Measurements from ENCODE around the gene CHCHD6. TPM values are rescaled to one million over a fixed set of nuclear protein-coding genes. Genes with fewer than 3 reads are reported as not detected.

CHCHD6 gene
- total and polyA plus RNA-seq, 8 donors = 5.0 to 10.9 (median 6.0) TPM

- intact Hi-C loops (cut with DNase I) = no loop called here
- 91 to 96% methylated on average over 7 of the region's 7 CpGs for WGBS, 2 donors
- TF ChIP-seq, protein P1, sequence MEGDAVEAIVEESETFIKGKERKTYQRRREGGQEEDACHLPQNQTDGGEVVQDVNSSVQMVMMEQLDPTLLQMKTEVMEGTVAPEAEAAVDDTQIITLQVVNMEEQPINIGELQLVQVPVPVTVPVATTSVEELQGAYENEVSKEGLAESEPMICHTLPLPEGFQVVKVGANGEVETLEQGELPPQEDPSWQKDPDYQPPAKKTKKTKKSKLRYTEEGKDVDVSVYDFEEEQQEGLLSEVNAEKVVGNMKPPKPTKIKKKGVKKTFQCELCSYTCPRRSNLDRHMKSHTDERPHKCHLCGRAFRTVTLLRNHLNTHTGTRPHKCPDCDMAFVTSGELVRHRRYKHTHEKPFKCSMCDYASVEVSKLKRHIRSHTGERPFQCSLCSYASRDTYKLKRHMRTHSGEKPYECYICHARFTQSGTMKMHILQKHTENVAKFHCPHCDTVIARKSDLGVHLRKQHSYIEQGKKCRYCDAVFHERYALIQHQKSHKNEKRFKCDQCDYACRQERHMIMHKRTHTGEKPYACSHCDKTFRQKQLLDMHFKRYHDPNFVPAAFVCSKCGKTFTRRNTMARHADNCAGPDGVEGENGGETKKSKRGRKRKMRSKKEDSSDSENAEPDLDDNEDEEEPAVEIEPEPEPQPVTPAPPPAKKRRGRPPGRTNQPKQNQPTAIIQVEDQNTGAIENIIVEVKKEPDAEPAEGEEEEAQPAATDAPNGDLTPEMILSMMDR (IDR thresholded peaks at IDR 0.05) = no peak
- no peak for DNase-seq
- no peak for FAIRE-seq
- no peaks in the 10 kb centered on the region for H3K27me3 ChIP-seq
- H3K36me3 ChIP-seq = no peaks in the 10 kb centered on the region
- H3K4me3 ChIP-seq = no peak overlapping the region
- no peaks in the 10 kb centered on the region for H3K4me1 ChIP-seq
- ATAC-seq = no peak
- H3K27ac ChIP-seq = no peak overlapping the region
- H3K9me3 ChIP-seq = no peaks in the 10 kb centered on the region
Observed at GRCh38 chr3:126730376-126730775, 26.3 kb downstream of the CHCHD6 start.

- DNase-seq = no peak
- 81 to 91% methylated on average over 3 of the region's 3 CpGs for WGBS, 2 donors
- H3K9me3 ChIP-seq = no peaks in the 10 kb centered on the region
- peak in 2 of 4 donors; percentile 29 to 37 for ATAC-seq
- TF ChIP-seq, protein P1 (IDR thresholded peaks at IDR 0.05) = no peak
- no peaks in the 10 kb centered on the region for H3K4me1 ChIP-seq
- no peak overlapping the region for H3K27ac ChIP-seq
- H3K4me3 ChIP-seq = no peak overlapping the region
- FAIRE-seq = no peak
- H3K36me3 ChIP-seq = no peaks in the 10 kb centered on the region
- intact Hi-C loops (cut with DNase I) = no loop called here
- no peaks in the 10 kb centered on the region for H3K27me3 ChIP-seq
Observed at GRCh38 chr3:126731044-126731443, 27.0 kb downstream of the CHCHD6 start.

GRCh38 chr3:126732281-126733060 is 28.4 kb downstream of the CHCHD6 start:
- FAIRE-seq = no peak
- Histone ChIP-seq H3K4me3 (no peak overlapping the region), H3K36me3 (no peaks in the 10 kb centered on the region), H3K27me3 (no peaks in the 10 kb centered on the region), H3K4me1 (no peaks in the 10 kb centered on the region), H3K9me3 (no peaks in the 10 kb centered on the region), H3K27ac (no peak overlapping the region)
- TF ChIP-seq, protein P1 (IDR thresholded peaks at IDR 0.05) = no peak
- no peak for ATAC-seq
- 82 to 89% methylated on average over 6 of the region's 6 CpGs for WGBS, 2 donors
- no peak for DNase-seq
- intact Hi-C loops (cut with DNase I) = no loop called here

DNA sequence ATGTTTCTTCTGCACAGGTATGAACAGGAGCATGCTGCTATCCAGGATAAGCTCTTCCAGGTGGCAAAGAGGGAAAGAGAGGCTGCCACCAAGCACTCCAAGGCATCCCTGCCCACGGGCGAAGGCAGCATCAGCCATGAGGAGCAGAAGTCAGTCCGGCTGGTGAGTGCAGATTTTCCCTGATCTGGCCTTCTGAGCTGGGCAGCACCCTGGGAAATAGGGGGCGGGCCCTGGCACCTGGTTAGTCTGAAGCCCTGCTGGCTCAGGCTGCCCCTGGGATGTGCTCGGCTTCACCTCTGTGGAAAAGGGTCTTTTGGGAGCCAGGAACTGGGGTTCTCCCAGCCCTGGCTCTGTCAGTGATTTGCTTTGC is 29.0 kb downstream of the CHCHD6 start:
- ATAC-seq (no peak), FAIRE-seq (no peak), DNase-seq (no peak)
- Histone ChIP-seq H3K27me3 (no peaks in the 10 kb centered on the region), H3K27ac (no peak overlapping the region), H3K36me3 (no peaks in the 10 kb centered on the region), H3K4me3 (no peak overlapping the region), H3K9me3 (no peaks in the 10 kb centered on the region), H3K4me1 (no peaks in the 10 kb centered on the region)
- 93 to 94% methylated on average over 5 of the region's 5 CpGs for WGBS, 2 donors
- intact Hi-C loops (cut with DNase I) = no loop called here
- TF ChIP-seq, protein P1 (IDR thresholded peaks at IDR 0.05) = no peak

GRCh38 chr3:126734106-126734723 is 30.2 kb downstream of the CHCHD6 start:
- Histone ChIP-seq H3K4me1 (no peaks in the 10 kb centered on the region), H3K27ac (no peak overlapping the region), H3K9me3 (no peaks in the 10 kb centered on the region), H3K36me3 (no peaks in the 10 kb centered on the region), H3K4me3 (no peak overlapping the region), H3K27me3 (no peaks in the 10 kb centered on the region)
- intact Hi-C loops (cut with DNase I) = no loop called here
- TF ChIP-seq, protein P1 (IDR thresholded peaks at IDR 0.05) = no peak
- 77 to 80% methylated on average over 5 of the region's 5 CpGs for WGBS, 2 donors
- no peak for DNase-seq
- no peak for ATAC-seq
- FAIRE-seq = no peak

All from pancreas (tissue), 10 donors.